H1 (cell line): ENCODE data around the gene KCNJ2. TPM values are rescaled to one million over a fixed set of nuclear protein-coding genes. Genes with fewer than 3 reads are reported as not detected.

Experiments used
- CTCF ChIA-PET: fragments of 300-600 bp; sonication (Branson Sonifier 250); formaldehyde crosslinking; loops from one replicate; lab custom pipeline; 2021; ENCODE audit not compliant: partially characterized antibody; lab: Charles Lee
- POLR2A ChIA-PET: fragments of 300-600 bp; sonication (Branson Sonifier 250); formaldehyde crosslinking; loops from one replicate; lab custom pipeline; 2021; ENCODE audit warnings: inconsistent platforms; ENCODE audit not compliant: partially characterized antibody; lab: Charles Lee
- DNase-seq, 2 experiments: peaks; one replicate each; pipeline versions ENCODE4 v3.0.0 to v3.0.0-alpha.2; 2010 to 2022; ENCODE audit warnings: low spot score in 2 of 2, low read depth in 1 of 2, mixed read lengths in 1 of 2
- FAIRE-seq: peaks from 2 replicates; lab custom pipeline; 2011; peaks lifted over from hg19 to GRCh38; lab: Jason Lieb, UNC
- H2AFZ ChIP-seq: 2 replicates; pipeline ENCODE4 v1.8.1; 2012; ENCODE audit warnings: low read length, inconsistent platforms
- H2AK5ac ChIP-seq: 2 replicates; pipeline ENCODE4 v1.6.1; 2013; ENCODE audit warnings: low read depth, low read length
- H2BK120ac ChIP-seq: replicated peaks from 2 replicates; pipeline ENCODE3; 2013; ENCODE audit warnings: low read depth, low read length, inconsistent platforms
- H2BK12ac ChIP-seq: 2 replicates; pipeline ENCODE4 v1.6.1; 2013; ENCODE audit warnings: low read depth, low read length
- H2BK15ac ChIP-seq: 2 replicates; pipeline ENCODE4 v1.6.1; 2013; ENCODE audit warnings: low read length
- H2BK20ac ChIP-seq: 2 replicates; pipeline ENCODE4 v1.6.1; 2013; ENCODE audit warnings: low read length
- H2BK5ac ChIP-seq: 2 replicates; pipeline ENCODE4 v1.6.1; 2013; ENCODE audit warnings: low read depth, low read length
- H3K14ac ChIP-seq: 2 replicates; pipeline ENCODE4 v1.6.1; 2013; ENCODE audit warnings: inconsistent platforms; ENCODE audit not compliant: insufficient read length
- H3K18ac ChIP-seq: 2 replicates; pipeline ENCODE4 v1.6.1; 2013; ENCODE audit warnings: low read length; ENCODE audit errors: extremely low read depth
- H3K23ac ChIP-seq: 2 replicates; pipeline ENCODE4 v1.6.1; 2013; ENCODE audit warnings: inconsistent platforms; ENCODE audit not compliant: insufficient read length
- H3K23me2 ChIP-seq: 2 replicates; pipeline ENCODE4 v1.6.1; 2013; ENCODE audit warnings: low read depth, low read length
- H3K27ac ChIP-seq: 2 replicates; pipeline ENCODE4 v1.6.1; 2011; ENCODE audit warnings: low read depth, low read length, inconsistent platforms
- H3K27me3 ChIP-seq, 4 experiments: replicated peaks in 1 of 4; 1 replicate in 1 of 4; 2 replicates in 3 of 4; pipeline versions ENCODE4 v1.6.1 to v1.8.1; 2011 to 2013; ENCODE audit warnings: low read length in 3 of 4, mild to moderate bottlenecking in 3 of 4, inconsistent platforms in 2 of 4, mixed read lengths in 2 of 4, moderate library complexity in 1 of 4; ENCODE audit not compliant: control insufficient read depth in 3 of 4, insufficient read depth in 3 of 4; ENCODE audit errors: extremely low read depth in 1 of 4
- H3K36me3 ChIP-seq, 4 experiments: 2 replicates each; pipeline versions ENCODE4 v1.6.1 to v1.8.1; 2011 to 2013; ENCODE audit warnings: mild to moderate bottlenecking in 4 of 4, low read length in 3 of 4, moderate library complexity in 2 of 4, control low read depth in 1 of 4, inconsistent platforms in 1 of 4; ENCODE audit not compliant: insufficient read depth in 4 of 4, control insufficient read depth in 2 of 4
- H3K4ac ChIP-seq: replicated peaks from 2 replicates; pipeline ENCODE3; 2013; ENCODE audit warnings: low read length, low read depth, mixed read lengths, inconsistent platforms; ENCODE audit not compliant: insufficient read length
- H3K4me1 ChIP-seq, 4 experiments: replicated peaks in 1 of 4; 1 replicate in 1 of 4; 2 replicates in 3 of 4; pipeline versions ENCODE4 v1.6.1 to v1.8.1; 2011 to 2013; ENCODE audit warnings: low read length in 3 of 4, inconsistent platforms in 2 of 4, mixed read lengths in 1 of 4; ENCODE audit not compliant: insufficient read depth in 4 of 4, control insufficient read depth in 3 of 4
- H3K4me2 ChIP-seq, 2 experiments: 2 replicates each; pipeline versions ENCODE4 v1.6.1 to v1.8.1; 2011 to 2013; ENCODE audit warnings: low read depth in 2 of 2, low read length in 2 of 2, control low read depth in 1 of 2, inconsistent platforms in 1 of 2, mild to moderate bottlenecking in 1 of 2; ENCODE audit not compliant: insufficient read depth in 1 of 2
- H3K4me3 ChIP-seq, 4 experiments: fragments of 200-600, 300-600 bp in 1 of 4; sonication (generic), shearing (Covaris generic), sonication (Bioruptor Twin) in 1 of 4; 2 replicates each; pipeline versions ENCODE4 v1.5.1 to v1.8.1; 2011 to 2016; ENCODE audit warnings: low read length in 4 of 4, low read depth in 3 of 4, control low read depth in 2 of 4, inconsistent platforms in 2 of 4, mild to moderate bottlenecking in 2 of 4, mixed read lengths in 1 of 4, moderate library complexity in 1 of 4; ENCODE audit not compliant: insufficient read depth in 2 of 4; ENCODE audit errors: extremely low read depth in 1 of 4
- H3K56ac ChIP-seq: replicated peaks from 2 replicates; pipeline ENCODE3; 2013; ENCODE audit warnings: low read depth, mild to moderate bottlenecking, mixed read lengths, low read length, inconsistent platforms; ENCODE audit not compliant: insufficient read length
- H3K79me1 ChIP-seq: 2 replicates; pipeline ENCODE4 v1.6.1; 2013; ENCODE audit warnings: low read depth, low read length, control low read depth
- H3K79me2 ChIP-seq, 2 experiments: 2 replicates each; pipeline versions ENCODE4 v1.6.1 to v1.8.1; 2012 to 2013; ENCODE audit warnings: low read length in 2 of 2, mild to moderate bottlenecking in 2 of 2, inconsistent platforms in 1 of 2; ENCODE audit not compliant: insufficient read depth in 2 of 2, control insufficient read depth in 1 of 2
- H3K9ac ChIP-seq, 4 experiments: replicated peaks in 1 of 4; 1 replicate in 1 of 4; 2 replicates in 3 of 4; pipeline versions ENCODE4 v1.6.1 to v1.8.1; 2011 to 2013; ENCODE audit warnings: low read depth in 3 of 4, low read length in 3 of 4, control low read depth in 2 of 4, mild to moderate bottlenecking in 2 of 4, moderate library complexity in 2 of 4, inconsistent platforms in 1 of 4; ENCODE audit errors: extremely low read depth in 1 of 4
- H3K9me3 ChIP-seq, 2 experiments: 2 replicates each; pipeline versions ENCODE4 v1.6.1 to v1.8.1; 2012 to 2013; ENCODE audit warnings: mild to moderate bottlenecking in 2 of 2, moderate library complexity in 2 of 2, control low read depth in 1 of 2, inconsistent platforms in 1 of 2, low read depth in 1 of 2, low read length in 1 of 2, mixed read lengths in 1 of 2; ENCODE audit not compliant: insufficient read depth in 2 of 2
- H4K20me1 ChIP-seq, 2 experiments: replicated peaks in 1 of 2; 2 replicates each; pipeline versions ENCODE3 to v1.8.1; 2011 to 2013; ENCODE audit warnings: inconsistent platforms in 2 of 2, low read length in 2 of 2, mild to moderate bottlenecking in 1 of 2; ENCODE audit not compliant: insufficient read depth in 2 of 2, control insufficient read depth in 1 of 2
- H4K5ac ChIP-seq: 2 replicates; pipeline ENCODE4 v1.6.1; 2013; ENCODE audit warnings: low read length, low read depth, mixed read lengths, inconsistent platforms; ENCODE audit not compliant: insufficient read length
- H4K8ac ChIP-seq: 2 replicates; pipeline ENCODE4 v1.8.0; 2013; ENCODE audit warnings: mild to moderate bottlenecking, moderate library complexity, low read length, inconsistent platforms; ENCODE audit not compliant: insufficient read depth; ENCODE audit errors: extremely low read depth
- H4K91ac ChIP-seq: replicated peaks from 2 replicates; pipeline ENCODE3; 2013; ENCODE audit warnings: low read length, mixed read lengths, inconsistent platforms; ENCODE audit not compliant: insufficient read length
- BCL11A ChIP-seq, 2 experiments: IDR thresholded peaks; one replicate each; pipeline ENCODE4 v1.6.1; 2011; ENCODE audit warnings: low read depth in 2 of 2, low read length in 2 of 2, mild to moderate bottlenecking in 2 of 2
- SP2 ChIP-seq: IDR thresholded peaks from 2 replicates; pipeline ENCODE4 v1.6.1; 2012; ENCODE audit warnings: mild to moderate bottlenecking, low read length, inconsistent platforms
- WGBS, 2 experiments: shearing (Covaris generic) in 1 of 2; methylation state at CpG; one replicate each; pipeline versions ENCODE4 v1.1.6 to v1.1.7; 2013 to 2015; ENCODE audit warnings: low lambda C conversion rate in 2 of 2, mixed read lengths in 2 of 2, inconsistent platforms in 1 of 2, low coverage in 1 of 2, missing lambda C conversion rate in 1 of 2; ENCODE audit not compliant: insufficient replicate concordance in 2 of 2, insufficient coverage in 1 of 2, insufficient read length in 1 of 2; ENCODE audit errors: extremely low coverage in 1 of 2, missing lambda C conversion rate in 1 of 2; 5-methylcytosine and 5-hydroxymethylcytosine counted together
- polyA plus RNA-seq, 7 experiments: library from polyadenylated mRNA; depleted of rRNA in 3 of 7; stranded (reverse) in 5 of 7; unstranded in 2 of 7; fragments of >200 nt in 5 of 7; fragments of 200-250 nt in 2 of 7; gene quantifications; 1 replicate in 5 of 7; 2 replicates in 1 of 7; 4 replicates in 1 of 7; pipeline versions ENCODE4 v1.2.1 to v1.2.3, GENCODE V29; 2011 to 2013; ENCODE audit warnings: missing spikeins in 2 of 7, mixed read lengths in 2 of 7
- total RNA-seq: library from RNA; stranded (reverse); fragmentation: NEBNext Ultra II Directional; extraction: Animal tissue kit (Norgen Biotek cat#: 25700); gene quantifications from 2 replicates; pipeline ENCODE4 v1.2.1, GENCODE V29; 2021

The KCNJ2 gene
- total and polyA plus RNA-seq, 2 of the 8 experiments (the other 6 are each of a cell fraction or from before 2014, with no cell fraction given), result 0.23 to 0.76 TPM

DNA sequence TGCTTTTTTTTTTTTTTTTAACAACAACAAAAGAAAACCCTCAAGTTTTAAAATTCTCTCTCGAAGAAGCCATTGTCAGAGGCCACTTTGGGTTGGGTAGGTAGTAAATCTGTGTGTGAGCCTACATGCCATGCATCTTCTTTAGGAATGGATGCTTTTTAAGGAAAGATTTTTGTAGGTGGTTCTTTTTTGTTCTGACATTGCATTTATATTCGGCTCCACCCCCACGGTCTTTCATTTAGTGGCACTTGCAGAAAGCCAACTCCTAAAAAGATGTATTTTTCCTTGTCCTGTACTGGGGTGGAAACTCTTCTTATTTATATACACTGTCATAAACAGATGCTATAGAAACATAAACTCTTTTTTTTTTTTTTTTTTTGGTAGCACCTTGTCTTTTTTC lies 35.1 kb downstream of the KCNJ2 start (continued):
- TF ChIP-seq SP2, result no peak

DNA sequence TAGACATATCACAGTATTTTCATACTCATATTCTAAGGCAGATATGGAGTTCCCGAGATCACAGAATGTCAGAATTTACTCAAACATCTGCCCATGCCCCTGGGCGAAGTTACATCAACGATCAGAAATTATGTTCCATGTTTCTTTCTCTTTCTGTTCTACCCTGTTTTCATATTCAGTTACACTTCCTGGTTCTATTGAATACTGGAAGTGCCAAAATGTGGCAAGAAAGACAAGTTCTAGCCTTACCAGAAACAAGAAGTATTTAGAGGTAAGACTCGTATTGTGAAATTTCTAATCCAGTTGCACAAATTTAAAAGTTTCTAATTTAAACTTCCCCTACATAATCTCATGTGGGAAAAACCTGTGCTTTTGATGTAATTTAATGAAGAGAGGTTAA lies 36.1 kb downstream of the KCNJ2 start:
- FAIRE-seq, result no peak
- H2BK5ac ChIP-seq, result no peak overlapping the region
- no peaks in the 10 kb centered on the region for H3K27me3 ChIP-seq
- H2AFZ ChIP-seq, result no peak overlapping the region
- H3K36me3 ChIP-seq, result no peaks in the 10 kb centered on the region
- H3K79me2 ChIP-seq, result no peaks in the 10 kb centered on the region
- H3K23me2 ChIP-seq, result no peaks in the 10 kb centered on the region
- DNase-seq, result no peak
- no peak overlapping the region for H3K4me2 ChIP-seq
- H2BK120ac ChIP-seq, result no peak overlapping the region
- no peaks in the 10 kb centered on the region for H4K20me1 ChIP-seq
- H3K14ac ChIP-seq, result no peak overlapping the region
- H4K91ac ChIP-seq, result no peak overlapping the region
- H3K18ac ChIP-seq, result no peak overlapping the region
- no peak overlapping the region for H2AK5ac ChIP-seq
- H3K4me1 ChIP-seq, result no peaks in the 10 kb centered on the region; a peak in 2 of 7 replicates
- H3K56ac ChIP-seq, result no peak overlapping the region
- H4K8ac ChIP-seq, result no peak overlapping the region
- CTCF ChIA-PET, result no interaction called here
- no peak overlapping the region for H2BK15ac ChIP-seq
- no peak overlapping the region for H3K9ac ChIP-seq
- no peak overlapping the region for H4K5ac ChIP-seq
- no peak overlapping the region for H3K4ac ChIP-seq
- no peak overlapping the region for H2BK12ac ChIP-seq
- H3K27ac ChIP-seq, result no peak overlapping the region
- POLR2A ChIA-PET, result no interaction called here
- H3K79me1 ChIP-seq, result no peaks in the 10 kb centered on the region
- 97% methylated on average over 4 of the region's 4 CpGs; no CpG with 5 or more reads in 1 of the 2 experiments for WGBS, 2 experiments
- no peak overlapping the region for H2BK20ac ChIP-seq
- H3K23ac ChIP-seq, result no peak overlapping the region
- H3K9me3 ChIP-seq, result no peaks in the 10 kb centered on the region
- H3K4me3 ChIP-seq, result no peak overlapping the region
- TF ChIP-seq BCL11A (IDR thresholded peaks at IDR 0.05; ENCODE audit: low read depth in 2 of 2, low read length in 2 of 2), result no peak
